Nephron progenitor cell (in vitro differentiated cells): ENCODE measurements around the gene ATR.
"Not testable (repeated sequence)": the region's sequence is repeated elsewhere in the genome, so short reads cannot be mapped to it uniquely, and the experiment has no call there.

Source experiments
- DNase-seq: peaks from one replicate; pipeline ENCODE4 v3.0.0; 2021
- H3K27ac Mint-ChIP-seq: 2 replicates; pipeline ENCODE4 v1.8.0; 2021; ENCODE audit warnings: mild to moderate bottlenecking, moderate library complexity, mixed read lengths
- H3K27me3 Mint-ChIP-seq: 2 replicates; pipeline ENCODE4 v1.8.0; 2021; ENCODE audit warnings: mild to moderate bottlenecking, low read depth, mixed read lengths; ENCODE audit not compliant: poor library complexity
- H3K36me3 Mint-ChIP-seq: 2 replicates; pipeline ENCODE4 v1.8.0; 2021; ENCODE audit warnings: low read depth, mixed read lengths
- H3K4me1 Mint-ChIP-seq: 2 replicates; pipeline ENCODE4 v1.8.0; 2021; ENCODE audit warnings: mixed read lengths
- H3K4me3 Mint-ChIP-seq: 2 replicates; pipeline ENCODE4 v1.8.0; 2021; ENCODE audit warnings: mild to moderate bottlenecking, moderate library complexity, mixed read lengths
- H3K9me3 Mint-ChIP-seq: 2 replicates; pipeline ENCODE4 v1.8.0; 2021; ENCODE audit warnings: mild to moderate bottlenecking, moderate library complexity, mixed read lengths
- CTCF ChIP-seq: fragments of 200-600 bp; sonication (generic); IDR thresholded peaks from 2 replicates; pipeline ENCODE4 v1.5.0; 2021; ENCODE audit warnings: antibody characterized with exemption

ATR gene

DNA sequence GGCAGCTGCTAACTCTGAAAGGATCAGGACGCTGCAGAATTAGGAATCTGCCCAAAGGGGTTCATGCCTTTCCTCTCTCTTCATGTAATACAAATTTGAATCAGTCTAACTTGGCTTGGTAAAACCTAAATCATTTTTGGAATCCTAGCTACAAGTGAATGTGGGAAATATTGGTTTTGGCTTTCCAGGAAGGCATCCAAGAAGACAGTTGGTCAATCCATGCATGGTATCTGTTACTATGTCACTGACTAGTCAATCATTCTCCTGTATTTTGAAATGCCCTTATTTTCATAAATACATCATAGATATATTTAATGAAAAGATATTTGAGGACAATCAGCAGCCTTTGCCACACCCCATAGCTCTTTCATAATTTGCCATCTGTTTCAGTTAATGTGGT lies 10.2 kb upstream of the ATR start:
- no peaks in the 10 kb centered on the region for H3K36me3 Mint-ChIP-seq
- no peaks in the 10 kb centered on the region for H3K9me3 Mint-ChIP-seq
- H3K4me3 Mint-ChIP-seq = no peak overlapping the region
- H3K4me1 Mint-ChIP-seq = no peaks in the 10 kb centered on the region
- peaks cover 5% of the 10 kb centered on the region for H3K27me3 Mint-ChIP-seq
- no peak for TF ChIP-seq CTCF
- no peak overlapping the region for H3K27ac Mint-ChIP-seq
- no peak for DNase-seq

- H3K4me1 Mint-ChIP-seq = no peaks in the 10 kb centered on the region
- peak; percentile 30 for DNase-seq
- H3K9me3 Mint-ChIP-seq = no peaks in the 10 kb centered on the region
- no peak overlapping the region for H3K27ac Mint-ChIP-seq
- no peaks in the 10 kb centered on the region for H3K36me3 Mint-ChIP-seq
- TF ChIP-seq CTCF = peak; percentile 58
- H3K27me3 Mint-ChIP-seq = peaks cover 8% of the 10 kb centered on the region
- H3K4me3 Mint-ChIP-seq = no peak overlapping the region
Measured at GRCh38 chr3:142586803-142587406, 8.4 kb upstream of the ATR start.

GRCh38 chr3:142581070-142581469 lies 2.5 kb upstream of the ATR start:
- not testable (repeated sequence) for H3K36me3 Mint-ChIP-seq, DNase-seq, H3K27ac Mint-ChIP-seq, H3K4me3 Mint-ChIP-seq, H3K9me3 Mint-ChIP-seq
- peaks cover 18% of the 10 kb centered on the region for H3K27me3 Mint-ChIP-seq
- H3K4me1 Mint-ChIP-seq = peaks cover 30% of the 10 kb centered on the region

- Mint-ChIP-seq H3K4me3 (peak overlapping the region; percentile 98), H3K27ac (no peak overlapping the region), H3K36me3 (no peaks in the 10 kb centered on the region), H3K9me3 (no peaks in the 10 kb centered on the region), H3K27me3 (peaks cover 15% of the 10 kb centered on the region), H3K4me1 (peaks cover 37% of the 10 kb centered on the region)
- no peak for TF ChIP-seq CTCF
- no peak for DNase-seq
Measured at GRCh38 chr3:142580061-142580423, 1.5 kb upstream of the ATR start.

GRCh38 chr3:142577696-142578328 lies 721 bp downstream of the ATR start:
- Mint-ChIP-seq H3K4me3 (peak overlapping the region; percentile 98), H3K27me3 (peaks cover 10% of the 10 kb centered on the region), H3K4me1 (peaks cover 37% of the 10 kb centered on the region), H3K36me3 (peaks cover 6% of the 10 kb centered on the region), H3K9me3 (no peaks in the 10 kb centered on the region), H3K27ac (peak overlapping the region; percentile 98)
- no peak for DNase-seq
- TF ChIP-seq CTCF = no peak

- Mint-ChIP-seq H3K27ac (no peak overlapping the region), H3K9me3 (no peaks in the 10 kb centered on the region), H3K27me3 (peaks cover 8% of the 10 kb centered on the region), H3K36me3 (peaks cover 11% of the 10 kb centered on the region), H3K4me3 (peak overlapping the region; percentile 98), H3K4me1 (peaks cover 37% of the 10 kb centered on the region)
- no peak for TF ChIP-seq CTCF
- DNase-seq = no peak
Measured at GRCh38 chr3:142576792-142577191, 1.7 kb downstream of the ATR start.
